Cerebellar cortex (tissue), 1 donor: Measurements from ENCODE around the gene PACC1.

Experiments used
- DNase-seq: peaks from one replicate; pipeline ENCODE4 v3.0.0-alpha.2; 2015; ENCODE audit warnings: low spot score

The PACC1 gene

GRCh38 chr1:212437179-212437798 lies 22.6 kb upstream of the PACC1 start:
- DNase-seq = no peak

GRCh38 chr1:212434992-212435391 lies 20.3 kb upstream of the PACC1 start:
- DNase-seq = no peak

GRCh38 chr1:212433577-212434462 lies 19.1 kb upstream of the PACC1 start:
- peak; percentile 73 for DNase-seq

GRCh38 chr1:212432661-212433576 lies 18.2 kb upstream of the PACC1 start, which contains the start of gene NENF:
Gene NENF (plus strand): TSS chr1:212432920. CDS start chr1:212432944, 24 bp downstream.
- peak; percentile 67 for DNase-seq

GRCh38 chr1:212432272-212432660 lies 17.6 kb upstream of the PACC1 start:
- no peak for DNase-seq

GRCh38 chr1:212431644-212432043 lies 17.0 kb upstream of the PACC1 start:
- no peak for DNase-seq

- DNase-seq = no peak
Measured at GRCh38 chr1:212430955-212431394, 16.3 kb upstream of the PACC1 start.

GRCh38 chr1:212430416-212430815 lies 15.7 kb upstream of the PACC1 start:
- no peak for DNase-seq

GRCh38 chr1:212428496-212428895 lies 13.8 kb upstream of the PACC1 start:
- DNase-seq = no peak

GRCh38 chr1:212423879-212424278 lies 9.2 kb upstream of the PACC1 start:
- no peak for DNase-seq

- no peak for DNase-seq
Measured at GRCh38 chr1:212421165-212421564, 6.5 kb upstream of the PACC1 start.

GRCh38 chr1:212415107-212415841 lies 588 bp upstream of the PACC1 start:
- peak; percentile 17 for DNase-seq

GRCh38 chr1:212413902-212414327 lies 771 bp downstream of the PACC1 start:
- peak; percentile 29 for DNase-seq

GRCh38 chr1:212412374-212412773 lies 2.3 kb downstream of the PACC1 start:
- DNase-seq = no peak

GRCh38 chr1:212410231-212410820 lies 4.4 kb downstream of the PACC1 start:
- DNase-seq = no peak

- no peak for DNase-seq
Measured at GRCh38 chr1:212402666-212403321, 11.9 kb downstream of the PACC1 start.

- no peak for DNase-seq
Measured at GRCh38 chr1:212401838-212402582, 12.7 kb downstream of the PACC1 start.

GRCh38 chr1:212401042-212401441 lies 13.6 kb downstream of the PACC1 start:
- no peak for DNase-seq

GRCh38 chr1:212397171-212397570 lies 17.5 kb downstream of the PACC1 start:
- DNase-seq = no peak

GRCh38 chr1:212396638-212397037 lies 18.0 kb downstream of the PACC1 start:
- DNase-seq = no peak
